Ectodermal cell (in vitro differentiated cells): ENCODE results near the gene ZNF805.

Source experiments
- H3K27ac ChIP-seq: 2 replicates; pipeline ENCODE4 v1.7.0; 2013; ENCODE audit warnings: mild to moderate bottlenecking, low read depth, low read length; ENCODE audit not compliant: insufficient read depth, poor library complexity, severe bottlenecking
- H3K27me3 ChIP-seq: 2 replicates; pipeline ENCODE4 v1.7.0; 2013; ENCODE audit warnings: mild to moderate bottlenecking, low read length; ENCODE audit not compliant: insufficient read depth, control insufficient read depth, poor library complexity, severe bottlenecking
- H3K36me3 ChIP-seq: one replicate; pipeline ENCODE4 v1.7.0; 2013; ENCODE audit warnings: low read length; ENCODE audit not compliant: control insufficient read depth, insufficient read depth
- H3K4me1 ChIP-seq: one replicate; pipeline ENCODE4 v1.7.0; 2013; ENCODE audit warnings: low read length; ENCODE audit not compliant: control insufficient read depth, insufficient read depth
- H3K4me3 ChIP-seq: 2 replicates; pipeline ENCODE4 v1.7.0; 2013; ENCODE audit warnings: low read depth, low read length, control low read depth; ENCODE audit not compliant: insufficient read depth
- H3K9me3 ChIP-seq: 2 replicates; pipeline ENCODE4 v1.7.0; 2013; ENCODE audit warnings: mild to moderate bottlenecking, low read length, moderate library complexity; ENCODE audit not compliant: control insufficient read depth
- WGBS, 2 experiments: methylation state at CpG; one replicate each; pipeline ENCODE4 v1.1.7; 2013; ENCODE audit warnings: missing lambda C conversion rate in 2 of 2; 5-methylcytosine and 5-hydroxymethylcytosine counted together

The ZNF805 gene

DNA sequence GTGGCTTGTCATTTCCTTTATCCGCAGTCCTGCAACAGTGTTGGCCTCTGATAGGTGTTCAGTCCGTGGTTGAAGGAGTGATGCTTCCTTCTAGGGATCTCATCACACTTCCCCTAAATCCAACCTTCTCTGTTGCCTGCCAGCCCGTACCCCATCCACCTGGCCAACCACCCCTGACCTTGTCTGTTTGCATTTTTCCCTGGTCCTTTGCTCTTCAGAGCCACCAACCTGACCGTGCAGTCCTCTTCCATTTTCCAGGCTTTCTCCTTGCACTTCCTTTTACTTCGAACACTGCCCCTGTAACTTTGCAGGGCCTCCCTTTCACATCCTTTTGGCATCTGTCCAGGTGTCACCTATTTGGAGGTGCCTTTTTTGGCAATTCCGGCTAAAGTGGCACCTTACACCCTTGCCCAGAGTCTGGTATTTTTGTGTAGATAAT is 40.5 kb downstream of the ZNF805 start:
- H3K27me3 ChIP-seq = no peaks in the 10 kb centered on the region
- H3K27ac ChIP-seq = peak overlapping the region; percentile 99
- no peaks in the 10 kb centered on the region for H3K9me3 ChIP-seq
- peak overlapping the region; percentile 99 for H3K4me3 ChIP-seq
- peaks cover 22% of the 10 kb centered on the region for H3K36me3 ChIP-seq
- H3K4me1 ChIP-seq = peaks cover 6% of the 10 kb centered on the region
- 20 to 23% methylated on average over 6 of the region's 6 CpGs for WGBS, 2 experiments

DNA sequence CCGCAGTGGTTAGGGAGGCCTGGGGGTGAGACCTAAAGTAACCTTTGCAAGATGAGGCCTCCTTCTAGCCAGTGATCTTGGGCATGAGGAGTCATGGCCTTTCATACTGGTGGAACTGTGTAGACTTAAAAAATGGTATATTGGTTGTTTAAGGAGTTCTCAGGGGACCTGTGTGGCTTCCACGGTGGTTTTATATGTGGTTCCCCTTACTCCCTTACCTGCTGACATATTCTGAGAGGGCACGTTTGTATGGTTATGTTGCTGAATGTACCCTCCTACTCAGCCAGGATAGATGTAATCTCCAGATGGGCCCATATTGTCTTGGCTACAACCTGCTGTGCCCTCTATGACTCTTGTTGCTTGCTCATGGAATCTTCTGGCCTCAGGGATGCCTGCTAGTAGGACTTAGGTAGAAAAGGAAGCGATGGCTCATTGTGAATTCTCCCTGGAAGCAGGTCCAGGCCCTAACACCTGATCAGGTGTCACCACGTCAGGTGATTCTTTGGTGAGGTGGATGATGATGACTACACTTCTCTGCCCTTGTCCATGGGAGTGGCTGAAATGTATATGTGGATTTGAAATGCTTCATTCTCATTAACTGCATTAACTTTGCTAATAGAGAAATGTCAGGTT is 41.7 kb downstream of the ZNF805 start:
- H3K4me1 ChIP-seq = peaks cover 6% of the 10 kb centered on the region
- H3K36me3 ChIP-seq = peaks cover 30% of the 10 kb centered on the region
- WGBS, 2 experiments = 91 to 94% methylated on average over 5 of the region's 5 CpGs
- H3K9me3 ChIP-seq = no peaks in the 10 kb centered on the region
- no peak overlapping the region for H3K27ac ChIP-seq
- no peaks in the 10 kb centered on the region for H3K27me3 ChIP-seq
- H3K4me3 ChIP-seq = peak overlapping the region; percentile 99

DNA sequence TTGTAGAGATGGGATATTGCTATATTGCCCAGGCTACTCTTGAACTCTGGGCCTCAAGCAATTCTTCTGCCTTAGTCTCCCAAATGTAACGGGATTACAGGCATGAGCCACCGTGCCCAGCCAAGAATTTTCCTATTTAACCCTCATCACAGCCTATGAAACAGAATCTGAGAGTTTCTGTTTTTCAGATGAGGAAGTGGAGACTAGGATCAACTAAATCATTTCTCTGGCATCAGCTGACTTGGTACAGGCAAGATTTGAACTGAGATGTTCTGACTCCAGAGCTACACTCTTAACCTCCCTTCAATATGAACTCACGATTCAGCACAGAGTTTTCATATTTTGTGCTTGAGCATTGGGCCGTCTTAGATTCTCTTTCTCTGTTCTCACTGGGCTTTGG is 47.9 kb downstream of the ZNF805 start:
- no peaks in the 10 kb centered on the region for H3K27me3 ChIP-seq
- no peak overlapping the region for H3K27ac ChIP-seq
- 92 to 96% methylated on average over 4 of the region's 4 CpGs for WGBS, 2 experiments
- H3K36me3 ChIP-seq = peaks cover 75% of the 10 kb centered on the region
- H3K4me1 ChIP-seq = no peaks in the 10 kb centered on the region
- no peak overlapping the region for H3K4me3 ChIP-seq
- no peaks in the 10 kb centered on the region for H3K9me3 ChIP-seq

- Histone ChIP-seq H3K27me3 (no peaks in the 10 kb centered on the region), H3K4me1 (no peaks in the 10 kb centered on the region), H3K36me3 (peaks cover 58% of the 10 kb centered on the region), H3K9me3 (no peaks in the 10 kb centered on the region), H3K27ac (no peak overlapping the region), H3K4me3 (no peak overlapping the region)
- WGBS, 2 experiments = 93 to 97% methylated on average over 11 of the region's 11 CpGs
Observed at GRCh38 chr19:57290970-57291369, 50.5 kb downstream of the ZNF805 start.

GRCh38 chr19:57292547-57292946 is 52.1 kb downstream of the ZNF805 start:
- 89 to 91% methylated on average over 1 of the region's 1 CpG for WGBS, 2 experiments
- peaks cover 46% of the 10 kb centered on the region for H3K36me3 ChIP-seq

DNA sequence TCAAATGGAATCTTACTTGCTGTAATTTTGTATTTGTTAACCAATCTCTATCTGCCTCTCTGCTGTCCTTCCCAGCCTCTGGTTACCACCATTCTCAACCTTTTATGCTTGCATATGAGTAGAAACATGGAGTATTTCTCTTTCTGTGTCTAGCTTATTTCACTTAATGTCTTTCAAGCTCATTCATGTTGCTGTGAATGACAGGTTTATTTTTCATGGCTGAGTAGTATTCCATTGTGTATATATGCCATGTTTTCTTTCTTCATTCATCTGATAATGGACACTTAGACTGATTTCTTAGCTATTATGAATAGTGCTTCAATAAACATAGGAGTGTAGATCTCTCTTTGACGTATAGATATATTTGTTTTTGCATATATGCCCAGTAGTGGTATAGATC is 53.3 kb downstream of the ZNF805 start:
- no peaks in the 10 kb centered on the region for H3K4me1 ChIP-seq
- 100% methylated on average over 1 of the region's 1 CpG for WGBS, 2 experiments
- H3K27me3 ChIP-seq = no peaks in the 10 kb centered on the region
- no peak overlapping the region for H3K27ac ChIP-seq
- no peak overlapping the region for H3K4me3 ChIP-seq
- peaks cover 36% of the 10 kb centered on the region for H3K36me3 ChIP-seq
- H3K9me3 ChIP-seq = no peaks in the 10 kb centered on the region

More at GRCh38 chr19:57292547-57292946, 52.1 kb downstream of the ZNF805 start:
- H3K27ac ChIP-seq = no peak overlapping the region
- H3K4me1 ChIP-seq = no peaks in the 10 kb centered on the region
- H3K9me3 ChIP-seq = no peaks in the 10 kb centered on the region
- H3K27me3 ChIP-seq = no peaks in the 10 kb centered on the region
- H3K4me3 ChIP-seq = no peak overlapping the region

- H3K4me3 ChIP-seq = no peak overlapping the region
- no peaks in the 10 kb centered on the region for H3K36me3 ChIP-seq
- no peaks in the 10 kb centered on the region for H3K9me3 ChIP-seq
- 91 to 94% methylated on average over 1 of the region's 1 CpG for WGBS, 2 experiments
- no peak overlapping the region for H3K27ac ChIP-seq
- no peaks in the 10 kb centered on the region for H3K27me3 ChIP-seq
- no peaks in the 10 kb centered on the region for H3K4me1 ChIP-seq
Observed at GRCh38 chr19:57302020-57302465, 61.6 kb downstream of the ZNF805 start.

DNA sequence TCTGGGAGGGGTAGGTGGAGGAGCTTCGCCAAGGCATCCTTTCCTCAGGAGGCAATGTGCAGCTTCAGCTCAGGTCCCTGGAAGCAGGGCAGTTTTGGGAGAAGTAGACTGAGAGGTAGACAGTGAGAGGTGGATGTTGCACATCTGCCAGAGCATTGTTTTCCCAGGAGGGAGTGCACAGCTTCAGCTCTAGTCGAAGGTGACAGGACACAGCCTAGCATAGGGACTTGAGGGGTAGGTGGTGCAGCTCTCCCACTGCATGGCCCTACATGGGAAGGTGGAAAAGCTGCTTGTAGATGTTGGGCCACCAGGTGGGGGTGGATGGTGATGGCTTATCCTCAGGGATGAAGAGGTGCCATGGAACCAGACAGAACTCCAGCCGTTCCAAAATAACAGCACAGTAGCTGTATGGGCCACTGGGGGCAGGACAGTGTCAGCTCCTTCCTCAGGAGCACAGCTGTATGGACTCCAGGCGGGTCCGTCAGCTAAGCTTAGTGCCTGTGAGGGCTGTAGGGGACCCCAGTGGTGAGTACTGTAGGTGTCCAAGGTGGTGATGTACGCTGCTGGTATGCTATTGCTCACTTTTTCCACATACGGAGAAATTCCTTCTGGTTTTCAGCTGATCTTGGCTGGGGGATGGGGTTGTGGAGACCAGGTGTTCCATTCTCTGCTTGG is 62.4 kb downstream of the ZNF805 start:
- no peak overlapping the region for H3K4me3 ChIP-seq
- no peaks in the 10 kb centered on the region for H3K4me1 ChIP-seq
- WGBS, 2 experiments = 83 to 87% methylated on average over 7 of the region's 7 CpGs
- H3K27ac ChIP-seq = no peak overlapping the region
- no peaks in the 10 kb centered on the region for H3K36me3 ChIP-seq
- no peaks in the 10 kb centered on the region for H3K9me3 ChIP-seq
- H3K27me3 ChIP-seq = no peaks in the 10 kb centered on the region
